OCI-LY1 (cell line): ENCODE measurements around the gene CCDC154.

Experiments used
- CTCF ChIP-seq: fragments of 200-600 bp; sonication (generic), shearing (Covaris generic); IDR thresholded peaks from 2 replicates; pipeline ENCODE4 v1.5.1; 2017; ENCODE audit warnings: mild to moderate bottlenecking, antibody characterized with exemption, low read length, moderate library complexity, mixed read lengths
- EZH2 ChIP-seq: fragments of 200-600 bp; sonication (generic), shearing (Covaris generic); IDR thresholded peaks from 2 replicates; pipeline ENCODE4 v1.8.0; 2017; ENCODE audit warnings: borderline replicate concordance, mixed run types, mild to moderate bottlenecking, antibody characterized with exemption, low read length, moderate library complexity, mixed read lengths

GRCh38 chr16:1447965-1448364, 3.6 kb upstream of the CCDC154 start:
- TF ChIP-seq CTCF = no peak
- no peak for TF ChIP-seq EZH2
